B cell (primary cell): ENCODE measurements around the gene RNF141. TPM values are rescaled to one million over a fixed set of nuclear protein-coding genes. Genes with fewer than 3 reads are reported as not detected.

Experiments used
- ATAC-seq: fragments of 200-7000 bp; cut with Tn5 transposase; one replicate; pipeline ENCODE4 v1.10.0; 2021; ENCODE audit warnings: low read depth, mild to moderate bottlenecking, moderate number of reproducible peaks, moderate library complexity
- CTCF ChIA-PET: fragments of 350-600 bp; sonication (Branson Sonifier 250); formaldehyde crosslinking; loops from one replicate; lab custom pipeline; 2021; ENCODE audit warnings: antibody characterized with exemption, inconsistent platforms; lab: Charles Lee
- POLR2A ChIA-PET: fragments of 350-600 bp; sonication (Branson Sonifier 250); formaldehyde crosslinking; loops from one replicate; lab custom pipeline; 2021; ENCODE audit warnings: antibody characterized with exemption; lab: Charles Lee
- DNase-seq: peaks from one replicate; pipeline ENCODE4 v3.0.0; 2013
- H2AFZ ChIP-seq: 2 replicates; pipeline ENCODE4 v1.6.1; 2012; ENCODE audit warnings: mild to moderate bottlenecking, low read depth, low read length; ENCODE audit not compliant: insufficient read depth, poor library complexity, severe bottlenecking
- H3K27ac ChIP-seq, 2 donors: 1 replicate in 1 of 2; 2 replicates in 1 of 2; pipeline ENCODE4 v1.5.1; 2012 to 2013; ENCODE audit warnings: low read length in 2 of 2, mild to moderate bottlenecking in 2 of 2, moderate library complexity in 1 of 2
- H3K27me3 ChIP-seq, 4 experiments: fragments of 200-600 bp in 1 of 4; sonication (generic) in 1 of 4; replicated peaks in 1 of 4; 1 replicate in 2 of 4; 2 replicates in 2 of 4; pipeline versions ENCODE4 v1.6.1 to v1.7.0; 2013 to 2016; ENCODE audit warnings: low read length in 3 of 4, mild to moderate bottlenecking in 2 of 4, mixed read lengths in 1 of 4, moderate library complexity in 1 of 4; ENCODE audit not compliant: insufficient read depth in 4 of 4, control insufficient read depth in 3 of 4; ENCODE audit errors: control extremely low read depth in 1 of 4
- H3K36me3 ChIP-seq, 2 experiments: replicated peaks in 1 of 2; 1 replicate in 1 of 2; 2 replicates in 1 of 2; pipeline versions ENCODE4 v1.6.1 to v1.7.1; 2013; ENCODE audit warnings: low read length in 1 of 2; ENCODE audit not compliant: insufficient read depth in 2 of 2, control insufficient read depth in 1 of 2; ENCODE audit errors: control extremely low read depth in 1 of 2, extremely low read depth in 1 of 2
- H3K4me1 ChIP-seq, 2 donors: fragments of 200-600 bp in 1 of 2; sonication (generic) in 1 of 2; 1 replicate in 1 of 2; 2 replicates in 1 of 2; pipeline versions ENCODE4 v1.5.1 to v1.6.1; 2013 to 2017; ENCODE audit warnings: low read length in 2 of 2; ENCODE audit not compliant: control insufficient read depth in 2 of 2, insufficient read depth in 2 of 2
- H3K4me2 ChIP-seq: replicated peaks from 2 replicates; pipeline ENCODE3; 2012; ENCODE audit warnings: mild to moderate bottlenecking, low read depth, low read length; ENCODE audit not compliant: poor library complexity, severe bottlenecking
- H3K4me3 ChIP-seq, 5 experiments: fragments of 200-600 bp in 1 of 5; sonication (generic) in 1 of 5; 1 replicate in 3 of 5; 2 replicates in 2 of 5; pipeline versions ENCODE4 v1.5.1 to v1.7.0; 2011 to 2016; ENCODE audit warnings: low read length in 4 of 5, mild to moderate bottlenecking in 4 of 5, low read depth in 2 of 5, control low read depth in 1 of 5, moderate library complexity in 1 of 5; ENCODE audit not compliant: insufficient read depth in 1 of 5; ENCODE audit errors: control extremely low read depth in 1 of 5, extremely low read depth in 1 of 5
- H3K79me2 ChIP-seq: fragments of 200-600 bp; sonication (generic); one replicate; pipeline ENCODE4 v1.6.0; 2016; ENCODE audit warnings: low read length; ENCODE audit not compliant: control insufficient read depth, insufficient read depth
- H3K9ac ChIP-seq: fragments of 200-600 bp; sonication (generic); 2 replicates; pipeline ENCODE4 v1.6.1; 2017; ENCODE audit warnings: mild to moderate bottlenecking, low read length, moderate library complexity
- H3K9me3 ChIP-seq, 3 donors: one replicate each; pipeline versions ENCODE4 v1.6.1 to v1.7.1; 2013; ENCODE audit warnings: low read length in 2 of 3; ENCODE audit not compliant: control insufficient read depth in 2 of 3, insufficient read depth in 1 of 3; ENCODE audit errors: control extremely low read depth in 1 of 3
- H4K20me1 ChIP-seq: 2 replicates; pipeline ENCODE4 v1.6.0; 2012; ENCODE audit warnings: mild to moderate bottlenecking, low read length; ENCODE audit not compliant: insufficient read depth, control insufficient read depth, poor library complexity, severe bottlenecking
- H3K27ac Mint-ChIP-seq: one replicate; pipeline ENCODE4 v1.8.0; 2021; ENCODE audit warnings: mixed read lengths
- H3K27me3 Mint-ChIP-seq: one replicate; pipeline ENCODE4 v1.8.0; 2021; ENCODE audit warnings: mixed read lengths
- H3K4me1 Mint-ChIP-seq: one replicate; pipeline ENCODE4 v1.8.0; 2021; ENCODE audit warnings: mixed read lengths
- H3K4me3 Mint-ChIP-seq: one replicate; pipeline ENCODE4 v1.8.0; 2021; ENCODE audit warnings: mixed read lengths
- H3K9me3 Mint-ChIP-seq: one replicate; pipeline ENCODE4 v1.8.0; 2022; ENCODE audit warnings: mixed read lengths; ENCODE audit not compliant: insufficient read depth
- EZH2 ChIP-seq: IDR thresholded peaks from 2 replicates; pipeline ENCODE4 v1.6.1; 2012; ENCODE audit warnings: borderline replicate concordance, low read depth, mild to moderate bottlenecking, moderate library complexity, low read length; ENCODE audit not compliant: insufficient read depth, poor library complexity, severe bottlenecking
- WGBS: methylation state at CpG from one replicate; pipeline ENCODE4 v1.1.5; 2013; ENCODE audit warnings: missing lambda C conversion rate; ENCODE audit not compliant: insufficient coverage; 5-methylcytosine and 5-hydroxymethylcytosine counted together
- intact Hi-C: fragments of 100-400 bp; cut with micrococcal nuclease; formaldehyde crosslinking; loops from one replicate; pipeline ENCODE4 v1.10.0; 2022
- polyA plus RNA-seq: library from polyadenylated mRNA; depleted of rRNA; stranded (reverse); fragments of >200 nt; gene quantifications from 2 replicates; pipeline ENCODE4 v1.2.3, GENCODE V29; 2012
- total RNA-seq, 2 donors: library from RNA; stranded (reverse); fragments of 120-200 nt in 1 of 2; gene quantifications; 1 replicate in 1 of 2; 2 replicates in 1 of 2; pipeline versions ENCODE4 v1.2.3 to v1.2.4, GENCODE V29; 2013 to 2022
- TF ChIP-seq, protein P1 (sequence below): fragments of 200-600 bp; IDR thresholded peaks from one replicate; pipeline ENCODE4 v1.8.0; 2022; ENCODE audit warnings: antibody characterized with exemption, mild to moderate bottlenecking

RNF141 gene
- total and polyA plus RNA-seq, 2 donors (not counting 1 experiment from before 2014, with no cell fraction given), result 23.3 to 48.2 TPM

DNA sequence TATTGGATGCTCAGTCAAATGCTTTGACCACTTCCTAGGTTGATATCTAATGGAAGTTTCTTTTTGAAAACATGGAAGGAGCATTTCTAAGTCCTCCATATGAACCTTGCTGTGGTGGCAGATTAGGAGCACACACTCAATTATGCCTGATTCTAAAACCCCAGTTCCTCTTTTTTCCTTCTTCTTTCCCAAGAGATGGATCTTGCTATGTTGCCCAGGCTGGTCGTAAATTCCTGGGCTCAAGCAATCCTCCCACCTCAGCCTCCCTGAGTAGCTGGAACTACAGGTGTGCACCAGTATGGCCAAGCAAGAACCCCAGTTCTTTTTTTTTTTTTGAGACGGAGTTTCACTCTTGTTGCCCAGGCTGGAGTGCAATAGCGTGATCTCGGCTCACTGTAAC lies 24.5 kb upstream of the RNF141 start:
- H3K27ac Mint-ChIP-seq, result no peak overlapping the region
- no peaks in the 10 kb centered on the region for H3K27me3 Mint-ChIP-seq
- H3K4me1 Mint-ChIP-seq, result peaks cover 58% of the 10 kb centered on the region
- Histone ChIP-seq H3K36me3 (no peaks in the 10 kb centered on the region), H3K4me2 (peak overlapping the region; percentile 46), H3K4me1 (peaks cover 21 to 41% of the 10 kb centered on the region in 2 donors), H3K9me3 (no peaks in the 10 kb centered on the region), H3K27me3 (no peaks in the 10 kb centered on the region), H4K20me1 (no peaks in the 10 kb centered on the region), H3K79me2 (no peaks in the 10 kb centered on the region), H3K27ac (no peak overlapping the region), H2AFZ (no peak overlapping the region), H3K4me3 (no peak overlapping the region), H3K9ac (no peak overlapping the region)
- TF ChIP-seq, protein P1, sequence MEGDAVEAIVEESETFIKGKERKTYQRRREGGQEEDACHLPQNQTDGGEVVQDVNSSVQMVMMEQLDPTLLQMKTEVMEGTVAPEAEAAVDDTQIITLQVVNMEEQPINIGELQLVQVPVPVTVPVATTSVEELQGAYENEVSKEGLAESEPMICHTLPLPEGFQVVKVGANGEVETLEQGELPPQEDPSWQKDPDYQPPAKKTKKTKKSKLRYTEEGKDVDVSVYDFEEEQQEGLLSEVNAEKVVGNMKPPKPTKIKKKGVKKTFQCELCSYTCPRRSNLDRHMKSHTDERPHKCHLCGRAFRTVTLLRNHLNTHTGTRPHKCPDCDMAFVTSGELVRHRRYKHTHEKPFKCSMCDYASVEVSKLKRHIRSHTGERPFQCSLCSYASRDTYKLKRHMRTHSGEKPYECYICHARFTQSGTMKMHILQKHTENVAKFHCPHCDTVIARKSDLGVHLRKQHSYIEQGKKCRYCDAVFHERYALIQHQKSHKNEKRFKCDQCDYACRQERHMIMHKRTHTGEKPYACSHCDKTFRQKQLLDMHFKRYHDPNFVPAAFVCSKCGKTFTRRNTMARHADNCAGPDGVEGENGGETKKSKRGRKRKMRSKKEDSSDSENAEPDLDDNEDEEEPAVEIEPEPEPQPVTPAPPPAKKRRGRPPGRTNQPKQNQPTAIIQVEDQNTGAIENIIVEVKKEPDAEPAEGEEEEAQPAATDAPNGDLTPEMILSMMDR, result no peak
- no peak for TF ChIP-seq EZH2
- H3K4me3 Mint-ChIP-seq, result no peak overlapping the region
- no peaks in the 10 kb centered on the region for H3K9me3 Mint-ChIP-seq
- ATAC-seq (no peak), DNase-seq (no peak)
- POLR2A ChIA-PET, result interaction anchor here (1.6 kb wide), 1 partner anchor 41 kb away, joined by 6 read pairs; no protein-coding TSS in a partner anchor
- intact Hi-C loops, result loop anchor here (2.0 to 5.0 kb wide), 2 partner anchors 21 to 33 kb away; no protein-coding TSS in a partner anchor
- 80% methylated on average over 1 of the region's 4 CpGs for WGBS
- CTCF ChIA-PET, result interaction anchor here (0.7 to 4.7 kb wide), 28 partner anchors 9 to 171 kb away, joined by 3 to 57 read pairs (median 6); partner anchors contain the start of gene RNF141

DNA sequence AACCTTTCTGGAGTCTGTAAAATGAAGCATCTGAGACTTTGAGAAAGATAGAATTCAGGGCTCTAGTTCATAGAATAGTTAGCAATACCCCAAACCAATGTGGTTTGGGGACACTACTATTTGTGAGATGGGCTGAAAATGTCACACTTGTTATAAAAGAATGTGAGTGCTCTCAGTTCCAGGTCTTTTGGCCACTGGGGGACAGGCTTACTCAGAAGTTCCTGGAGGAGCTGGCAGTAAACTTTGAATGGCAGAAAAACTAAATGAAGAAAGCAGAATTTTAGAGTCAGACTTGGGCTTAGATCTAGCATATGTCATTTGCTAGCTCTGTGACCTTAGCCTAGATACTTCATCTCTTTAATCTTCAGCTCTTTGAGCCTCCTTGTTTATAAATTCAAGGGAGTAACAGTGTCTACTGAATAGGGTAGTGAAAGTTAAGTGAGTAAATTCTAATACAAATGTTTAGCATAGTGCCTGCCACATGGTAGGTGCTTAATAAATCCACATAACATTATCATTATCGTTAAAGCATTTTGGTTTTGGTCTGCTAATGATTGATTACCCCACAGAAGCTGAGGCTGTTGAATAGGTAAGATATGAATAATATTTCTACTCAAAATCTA lies 23.8 kb upstream of the RNF141 start:
- H3K9ac ChIP-seq, result no peak overlapping the region
- H2AFZ ChIP-seq, result peak overlapping the region; percentile 47
- no peaks in the 10 kb centered on the region for H3K27me3 ChIP-seq
- no peaks in the 10 kb centered on the region for H4K20me1 ChIP-seq
- H3K4me2 ChIP-seq, result peak overlapping the region; percentile 46
- intact Hi-C loops, result loop anchor here (1.0 to 5.0 kb wide), 4 partner anchors 20 to 170 kb away; no protein-coding TSS in a partner anchor
- Mint-ChIP-seq H3K4me1 (peaks cover 53% of the 10 kb centered on the region), H3K4me3 (no peak overlapping the region), H3K27me3 (no peaks in the 10 kb centered on the region), H3K9me3 (no peaks in the 10 kb centered on the region), H3K27ac (peak overlapping the region; percentile 71)
- peak overlapping the region in 1 of 2 donors; percentile 14 for H3K27ac ChIP-seq
- no peak overlapping the region for H3K4me3 ChIP-seq
- peak; percentile 55 for DNase-seq
- H3K36me3 ChIP-seq, result no peaks in the 10 kb centered on the region
- ChIA-PET CTCF (interaction anchor here (0.6 to 4.7 kb wide), 36 partner anchors 9 to 174 kb away, joined by 3 to 57 read pairs (median 5); partner anchors contain the start of gene RNF141), POLR2A (interaction anchor here (0.9 to 1.3 kb wide), 2 partner anchors 24 to 89 kb away, joined by 3 to 5 read pairs; partner anchors contain the start of gene RNF141)
- no CpG with 5 or more reads among the region's 1 CpG for WGBS
- peak; percentile 43 for ATAC-seq
- no peaks in the 10 kb centered on the region for H3K9me3 ChIP-seq
- no peak for TF ChIP-seq EZH2
- TF ChIP-seq, protein P1, result peak; percentile 22
- peaks cover 17 to 35% of the 10 kb centered on the region in 2 donors for H3K4me1 ChIP-seq
- no peaks in the 10 kb centered on the region for H3K79me2 ChIP-seq
